HEK293 (cell line): ENCODE results near the gene GALNT2.

Experiments used
- PRDM1 ChIP-seq: fragments of 450-650 bp; formaldehyde crosslinking; IDR thresholded peaks from 2 replicates; pipeline ENCODE4; 2016; ENCODE audit warnings: missing biosample characterization, missing genetic modification characterization
- TCF7L2 ChIP-seq: IDR thresholded peaks from 2 replicates; pipeline ENCODE4 v1.6.1; 2011; ENCODE audit warnings: low read depth, mild to moderate bottlenecking, inconsistent platforms, low read length, moderate library complexity, borderline replicate concordance
- ZBTB8A ChIP-seq: fragments of 450-650 bp; formaldehyde crosslinking; IDR thresholded peaks from 2 replicates; pipeline ENCODE4 v1.5.1; 2016; ENCODE audit warnings: missing biosample characterization, missing genetic modification characterization
- ZNF555 ChIP-seq: fragments of 450-650 bp; formaldehyde crosslinking; conservative IDR thresholded peaks from 2 replicates; pipeline ENCODE4 v1.5.1; 2017; ENCODE audit warnings: missing biosample characterization, mild to moderate bottlenecking, missing genetic modification characterization, inconsistent platforms
- TF ChIP-seq, protein P1 (sequence below): fragments of 450-650 bp; formaldehyde crosslinking; IDR thresholded peaks from 2 replicates; pipeline ENCODE4 v1.5.1; 2016; ENCODE audit warnings: missing biosample characterization, missing genetic modification characterization
- TF ChIP-seq, protein P2 (sequence below): fragments of 450-650 bp; formaldehyde crosslinking; IDR thresholded peaks from 2 replicates; pipeline ENCODE4 v1.5.1; 2016; ENCODE audit warnings: missing biosample characterization, missing genetic modification characterization, low read depth
- TF ChIP-seq, protein P3 (sequence below): fragments of 450-650 bp; formaldehyde crosslinking; IDR thresholded peaks from 2 replicates; pipeline ENCODE4 v1.5.1; 2016; ENCODE audit warnings: missing biosample characterization, missing genetic modification characterization

DNA sequence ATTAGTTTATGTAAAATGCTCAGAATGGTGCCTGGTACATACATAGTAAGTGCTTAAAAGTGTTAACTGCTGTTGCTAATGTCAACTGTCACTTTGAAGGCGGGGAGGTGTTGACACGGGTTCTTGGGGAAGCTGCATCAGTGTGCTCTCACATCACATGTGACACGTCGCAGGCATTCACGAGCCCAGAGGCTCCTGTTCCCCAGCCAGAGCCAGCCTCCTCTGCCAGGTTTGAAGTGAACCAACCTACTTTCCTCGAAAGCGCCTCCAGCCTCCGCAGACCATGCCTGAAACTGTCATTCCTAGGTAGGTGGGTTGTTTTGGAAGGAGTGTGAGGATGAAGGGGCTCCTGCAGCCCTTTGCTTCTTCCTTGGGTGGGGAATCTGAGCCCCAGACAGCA lies 13.8 kb downstream of the GALNT2 start:
- TF ChIP-seq, protein P1, sequence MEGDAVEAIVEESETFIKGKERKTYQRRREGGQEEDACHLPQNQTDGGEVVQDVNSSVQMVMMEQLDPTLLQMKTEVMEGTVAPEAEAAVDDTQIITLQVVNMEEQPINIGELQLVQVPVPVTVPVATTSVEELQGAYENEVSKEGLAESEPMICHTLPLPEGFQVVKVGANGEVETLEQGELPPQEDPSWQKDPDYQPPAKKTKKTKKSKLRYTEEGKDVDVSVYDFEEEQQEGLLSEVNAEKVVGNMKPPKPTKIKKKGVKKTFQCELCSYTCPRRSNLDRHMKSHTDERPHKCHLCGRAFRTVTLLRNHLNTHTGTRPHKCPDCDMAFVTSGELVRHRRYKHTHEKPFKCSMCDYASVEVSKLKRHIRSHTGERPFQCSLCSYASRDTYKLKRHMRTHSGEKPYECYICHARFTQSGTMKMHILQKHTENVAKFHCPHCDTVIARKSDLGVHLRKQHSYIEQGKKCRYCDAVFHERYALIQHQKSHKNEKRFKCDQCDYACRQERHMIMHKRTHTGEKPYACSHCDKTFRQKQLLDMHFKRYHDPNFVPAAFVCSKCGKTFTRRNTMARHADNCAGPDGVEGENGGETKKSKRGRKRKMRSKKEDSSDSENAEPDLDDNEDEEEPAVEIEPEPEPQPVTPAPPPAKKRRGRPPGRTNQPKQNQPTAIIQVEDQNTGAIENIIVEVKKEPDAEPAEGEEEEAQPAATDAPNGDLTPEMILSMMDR: no peak
- TF ChIP-seq PRDM1 (tag by site-specific recombination) (no peak), TCF7L2 (no peak), ZBTB8A (tag by site-specific recombination) (no peak), ZNF555 (no peak)
- TF ChIP-seq, protein P2, sequence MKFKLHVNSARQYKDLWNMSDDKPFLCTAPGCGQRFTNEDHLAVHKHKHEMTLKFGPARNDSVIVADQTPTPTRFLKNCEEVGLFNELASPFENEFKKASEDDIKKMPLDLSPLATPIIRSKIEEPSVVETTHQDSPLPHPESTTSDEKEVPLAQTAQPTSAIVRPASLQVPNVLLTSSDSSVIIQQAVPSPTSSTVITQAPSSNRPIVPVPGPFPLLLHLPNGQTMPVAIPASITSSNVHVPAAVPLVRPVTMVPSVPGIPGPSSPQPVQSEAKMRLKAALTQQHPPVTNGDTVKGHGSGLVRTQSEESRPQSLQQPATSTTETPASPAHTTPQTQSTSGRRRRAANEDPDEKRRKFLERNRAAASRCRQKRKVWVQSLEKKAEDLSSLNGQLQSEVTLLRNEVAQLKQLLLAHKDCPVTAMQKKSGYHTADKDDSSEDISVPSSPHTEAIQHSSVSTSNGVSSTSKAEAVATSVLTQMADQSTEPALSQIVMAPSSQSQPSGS (tag by site-specific recombination): no peak
- TF ChIP-seq, protein P3, sequence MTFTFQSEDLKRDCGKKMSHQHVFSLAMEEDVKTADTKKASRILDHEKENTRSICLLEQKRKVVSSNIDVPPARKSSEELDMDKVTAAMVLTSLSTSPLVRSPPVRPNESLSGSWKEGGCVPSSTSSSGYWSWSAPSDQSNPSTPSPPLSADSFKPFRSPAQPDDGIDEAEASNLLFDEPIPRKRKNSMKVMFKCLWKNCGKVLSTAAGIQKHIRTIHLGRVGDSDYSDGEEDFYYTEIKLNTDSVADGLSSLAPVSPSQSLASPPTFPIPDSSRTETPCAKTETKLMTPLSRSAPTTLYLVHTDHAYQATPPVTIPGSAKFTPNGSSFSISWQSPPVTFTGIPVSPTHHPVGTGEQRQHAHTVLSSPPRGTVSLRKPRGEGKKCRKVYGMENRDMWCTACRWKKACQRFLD: no peak
